LNCaP clone FGC (cell line): Measurements from ENCODE around the gene CCDC40.

Source experiments
- DNase-seq: peaks from one replicate; pipeline ENCODE4 v3.0.0-alpha.2; 2011; ENCODE audit warnings: low read depth
- H3K4me3 ChIP-seq: 2 replicates; pipeline ENCODE4 v1.5.1; 2011; ENCODE audit warnings: mild to moderate bottlenecking, low read depth, low read length, control low read depth
- CTCF ChIP-seq: IDR thresholded peaks from 2 replicates; pipeline ENCODE4 v1.5.1; 2012; ENCODE audit warnings: mild to moderate bottlenecking; ENCODE audit not compliant: control insufficient read depth, insufficient read depth; ENCODE audit errors: extremely low read depth

Gene CCDC40

GRCh38 chr17:80096561-80097021, 60.1 kb downstream of the CCDC40 start:
- H3K4me3 ChIP-seq = no peak overlapping the region
- TF ChIP-seq CTCF = no peak
- DNase-seq = no peak

- no peak for DNase-seq
- H3K4me3 ChIP-seq = no peak overlapping the region
- no peak for TF ChIP-seq CTCF
Observed at GRCh38 chr17:80097127-80097621, 60.7 kb downstream of the CCDC40 start.

- DNase-seq = no peak
- TF ChIP-seq CTCF = no peak
- no peak overlapping the region for H3K4me3 ChIP-seq
Observed at GRCh38 chr17:80097844-80098691, 61.6 kb downstream of the CCDC40 start.

- no peak for DNase-seq
- no peak overlapping the region for H3K4me3 ChIP-seq
- no peak for TF ChIP-seq CTCF
Observed at GRCh38 chr17:80099291-80100034, 63.0 kb downstream of the CCDC40 start.

GRCh38 chr17:80100035-80100323, 63.5 kb downstream of the CCDC40 start:
- H3K4me3 ChIP-seq = no peak overlapping the region
- no peak for DNase-seq

More at GRCh38 chr17:80100035-80100323, 63.5 kb downstream of the CCDC40 start:
- TF ChIP-seq CTCF = no peak
